Left lung (tissue), 10 donors: ENCODE measurements around the gene ATP1A2. TPM values are rescaled to one million over a fixed set of nuclear protein-coding genes. Genes with fewer than 3 reads are reported as not detected.

Experiments
- ATAC-seq: fragments of 200-7000 bp; cut with Tn5 transposase; one replicate; pipeline ENCODE4 v1.9.1; 2020; ENCODE audit warnings: moderate library complexity
- DNase-seq, 4 donors: peaks; one replicate each; pipeline ENCODE4 v3.0.0-alpha.2; 2013 to 2020
- H3K27ac ChIP-seq, 2 donors: fragments of 200-600 bp; sonication (generic) in 1 of 2; one replicate each; pipeline versions ENCODE4 v1.5.0 to v1.8.0; 2020 to 2021
- H3K27me3 ChIP-seq, 2 donors: fragments of 200-600 bp; sonication (generic) in 1 of 2; one replicate each; pipeline versions ENCODE4 v1.5.0 to v1.8.0; 2020 to 2021
- H3K36me3 ChIP-seq, 2 donors: fragments of 200-600 bp; sonication (generic) in 1 of 2; one replicate each; pipeline versions ENCODE4 v1.5.0 to v1.8.0; 2020 to 2021
- H3K4me1 ChIP-seq, 2 donors: fragments of 200-600 bp; one replicate each; pipeline ENCODE4 v1.8.0; 2021
- H3K4me3 ChIP-seq, 2 donors: fragments of 200-600 bp; sonication (generic) in 1 of 2; one replicate each; pipeline versions ENCODE4 v1.5.0 to v1.8.0; 2020 to 2021; ENCODE audit warnings: mild to moderate bottlenecking in 1 of 2
- H3K9me3 ChIP-seq, 2 donors: fragments of 200-600 bp; sonication (generic) in 1 of 2; one replicate each; pipeline versions ENCODE4 v1.5.0 to v1.8.0; 2020 to 2021
- intact Hi-C, 2 donors: fragments of 100-400 bp; cut with DNase I; formaldehyde crosslinking; loops; one replicate each; pipeline versions ENCODE4 v1.11.2 to v1.14.2; 2022
- polyA plus RNA-seq, 6 donors: library from polyadenylated mRNA; unstranded; fragments of 120-200 nt; gene quantifications; one replicate each; pipeline ENCODE4 v1.2.1, GENCODE V29; 2013; ENCODE audit not compliant: insufficient read length in 6 of 6
- total RNA-seq, 2 donors: library from RNA; stranded (reverse); fragmentation: NEBNext Ultra II Directional; extraction: Animal tissue kit (Norgen Biotek cat#: 25700); gene quantifications; one replicate each; pipeline ENCODE4 v1.2.1, GENCODE V29; 2021
- TF ChIP-seq, protein P1 (sequence below), 2 donors: fragments of 200-600 bp; sonication (generic) in 1 of 2; IDR thresholded peaks; one replicate each; pipeline versions ENCODE4 v1.5.0 to v1.8.0; 2021; ENCODE audit warnings: antibody characterized with exemption in 2 of 2
- donor health status: DM: no; HTN: yes; CAD: no.
- donor health status: DM: no; HTN: no; CAD: no.

ATP1A2 gene
- total and polyA plus RNA-seq, 8 donors: 2.8 to 15.9 (median 10.4) TPM

DNA sequence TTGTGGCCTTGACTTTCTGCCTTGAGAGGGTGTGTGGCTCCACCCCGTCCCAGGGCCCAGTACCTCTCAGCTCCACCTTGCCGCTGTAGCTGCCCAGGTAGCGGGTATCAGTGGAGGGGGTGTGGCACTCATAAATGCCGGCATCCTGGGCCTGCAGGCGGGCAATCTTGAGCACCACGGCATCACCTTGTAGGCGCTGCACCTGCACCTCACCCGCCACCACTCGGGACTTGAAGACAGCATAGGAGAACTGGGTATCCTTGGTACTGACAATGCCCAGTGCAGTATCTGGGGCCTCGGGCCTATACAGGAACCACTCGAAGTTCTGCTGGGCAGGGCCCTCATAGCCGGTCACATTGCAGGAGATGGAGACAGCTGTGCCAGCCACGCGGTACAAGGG is 20.8 kb upstream of the ATP1A2 start:
- DNase-seq (no peak), ATAC-seq (no peak)
- TF ChIP-seq, protein P1, sequence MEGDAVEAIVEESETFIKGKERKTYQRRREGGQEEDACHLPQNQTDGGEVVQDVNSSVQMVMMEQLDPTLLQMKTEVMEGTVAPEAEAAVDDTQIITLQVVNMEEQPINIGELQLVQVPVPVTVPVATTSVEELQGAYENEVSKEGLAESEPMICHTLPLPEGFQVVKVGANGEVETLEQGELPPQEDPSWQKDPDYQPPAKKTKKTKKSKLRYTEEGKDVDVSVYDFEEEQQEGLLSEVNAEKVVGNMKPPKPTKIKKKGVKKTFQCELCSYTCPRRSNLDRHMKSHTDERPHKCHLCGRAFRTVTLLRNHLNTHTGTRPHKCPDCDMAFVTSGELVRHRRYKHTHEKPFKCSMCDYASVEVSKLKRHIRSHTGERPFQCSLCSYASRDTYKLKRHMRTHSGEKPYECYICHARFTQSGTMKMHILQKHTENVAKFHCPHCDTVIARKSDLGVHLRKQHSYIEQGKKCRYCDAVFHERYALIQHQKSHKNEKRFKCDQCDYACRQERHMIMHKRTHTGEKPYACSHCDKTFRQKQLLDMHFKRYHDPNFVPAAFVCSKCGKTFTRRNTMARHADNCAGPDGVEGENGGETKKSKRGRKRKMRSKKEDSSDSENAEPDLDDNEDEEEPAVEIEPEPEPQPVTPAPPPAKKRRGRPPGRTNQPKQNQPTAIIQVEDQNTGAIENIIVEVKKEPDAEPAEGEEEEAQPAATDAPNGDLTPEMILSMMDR (IDR thresholded peaks at IDR 0.05): no peak
- Histone ChIP-seq H3K27me3 (no peaks in the 10 kb centered on the region), H3K4me1 (peaks cover 0 to 28% of the 10 kb centered on the region in 2 donors), H3K9me3 (no peaks in the 10 kb centered on the region), H3K36me3 (peaks cover 0 to 41% of the 10 kb centered on the region in 2 donors), H3K4me3 (no peak overlapping the region), H3K27ac (no peak overlapping the region)
- intact Hi-C loops: no loop called here

DNA sequence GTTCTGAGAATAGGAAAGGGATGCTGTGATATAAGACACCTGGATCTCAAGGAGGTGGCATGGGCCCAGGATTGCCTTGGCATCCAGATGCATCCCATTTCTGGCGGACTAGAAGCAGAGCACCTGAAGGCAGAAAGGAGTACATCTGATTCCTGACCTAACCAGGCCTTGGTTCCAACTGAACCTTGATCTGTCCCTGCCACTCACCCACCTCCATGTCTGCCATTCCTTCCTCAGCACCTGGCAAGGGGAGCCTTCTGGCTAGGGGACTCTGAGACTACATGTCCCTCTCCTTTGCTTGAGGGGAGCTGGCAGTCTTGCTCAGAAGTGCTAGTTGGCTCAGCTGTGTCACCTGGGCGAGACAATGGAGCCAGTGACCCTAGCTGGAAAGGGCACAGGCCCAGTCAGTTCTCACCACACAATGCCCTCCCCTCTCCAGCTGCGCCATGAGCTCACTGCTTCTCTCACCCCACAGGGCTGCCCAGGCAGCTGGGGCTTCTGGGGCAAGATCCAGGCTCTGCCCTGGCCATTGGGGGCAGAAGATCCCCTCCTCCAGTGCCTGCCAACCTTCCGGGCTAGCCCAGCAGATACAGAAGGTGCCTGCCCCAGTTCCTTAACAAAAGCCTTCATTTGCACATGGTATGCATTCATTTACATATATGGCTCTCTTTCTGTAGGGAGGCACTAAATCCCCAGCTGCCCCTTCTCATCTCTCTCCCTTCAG is 20.0 kb upstream of the ATP1A2 start:
- TF ChIP-seq, protein P1 (IDR thresholded peaks at IDR 0.05): no peak

DNA sequence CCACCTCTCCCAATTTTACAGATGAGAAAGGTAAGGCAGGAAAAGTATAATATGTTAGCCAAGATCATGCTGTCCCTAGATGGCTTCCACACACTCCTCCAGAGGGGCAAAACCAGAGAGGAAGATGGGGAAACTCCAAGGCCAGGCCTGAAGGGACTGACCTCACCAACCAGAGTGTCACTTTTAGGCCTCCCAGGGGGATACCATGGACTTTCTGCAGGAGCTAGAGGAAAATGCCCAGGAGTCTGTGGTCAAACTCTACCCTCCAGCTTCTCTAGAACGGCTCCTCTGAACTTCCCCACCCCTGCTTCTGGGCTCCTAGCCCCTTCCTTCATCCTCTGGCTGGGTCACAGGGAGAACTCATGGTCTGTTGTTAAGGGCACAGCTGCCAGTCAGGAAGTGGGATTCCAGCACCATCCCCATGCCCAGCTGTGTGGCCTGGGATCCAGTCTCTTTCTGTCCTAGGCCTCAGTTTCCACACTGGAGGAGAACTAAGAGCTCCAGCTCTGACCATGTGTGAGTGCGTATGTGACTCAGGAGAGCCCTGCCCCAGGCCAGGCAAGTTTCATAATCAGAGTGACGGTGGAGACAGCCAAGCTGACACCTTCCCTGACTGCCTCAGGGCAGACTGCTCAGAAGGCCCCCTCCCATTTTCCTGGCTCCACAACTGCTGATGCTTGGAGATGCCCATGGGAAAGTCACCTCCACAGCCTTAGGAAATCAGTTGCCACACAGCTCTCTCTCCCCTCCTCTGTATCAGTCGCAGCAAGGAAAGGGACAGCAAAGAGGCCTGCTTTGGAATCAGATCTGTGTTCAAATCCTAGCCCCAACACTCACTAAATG is 19.1 kb upstream of the ATP1A2 start:
- TF ChIP-seq, protein P1 (IDR thresholded peaks at IDR 0.05): no peak
- intact Hi-C loops: no loop called here
- Histone ChIP-seq H3K4me3 (peak overlapping the region in 1 of 2 donors; percentile 74), H3K27ac (no peak overlapping the region), H3K36me3 (peaks cover 0 to 25% of the 10 kb centered on the region in 2 donors), H3K4me1 (peaks cover 0 to 38% of the 10 kb centered on the region in 2 donors), H3K9me3 (no peaks in the 10 kb centered on the region), H3K27me3 (no peaks in the 10 kb centered on the region)
- DNase-seq (no peak), ATAC-seq (no peak)

More for the DNA sequence above, 20.0 kb upstream of the ATP1A2 start:
- no peak overlapping the region for H3K27ac ChIP-seq
- peaks cover 0 to 33% of the 10 kb centered on the region in 2 donors for H3K36me3 ChIP-seq
- peaks cover 0 to 29% of the 10 kb centered on the region in 2 donors for H3K4me1 ChIP-seq
- no peak for DNase-seq
- H3K4me3 ChIP-seq: no peak overlapping the region
- no peaks in the 10 kb centered on the region for H3K9me3 ChIP-seq
- ATAC-seq: no peak
- intact Hi-C loops: no loop called here
- no peaks in the 10 kb centered on the region for H3K27me3 ChIP-seq

DNA sequence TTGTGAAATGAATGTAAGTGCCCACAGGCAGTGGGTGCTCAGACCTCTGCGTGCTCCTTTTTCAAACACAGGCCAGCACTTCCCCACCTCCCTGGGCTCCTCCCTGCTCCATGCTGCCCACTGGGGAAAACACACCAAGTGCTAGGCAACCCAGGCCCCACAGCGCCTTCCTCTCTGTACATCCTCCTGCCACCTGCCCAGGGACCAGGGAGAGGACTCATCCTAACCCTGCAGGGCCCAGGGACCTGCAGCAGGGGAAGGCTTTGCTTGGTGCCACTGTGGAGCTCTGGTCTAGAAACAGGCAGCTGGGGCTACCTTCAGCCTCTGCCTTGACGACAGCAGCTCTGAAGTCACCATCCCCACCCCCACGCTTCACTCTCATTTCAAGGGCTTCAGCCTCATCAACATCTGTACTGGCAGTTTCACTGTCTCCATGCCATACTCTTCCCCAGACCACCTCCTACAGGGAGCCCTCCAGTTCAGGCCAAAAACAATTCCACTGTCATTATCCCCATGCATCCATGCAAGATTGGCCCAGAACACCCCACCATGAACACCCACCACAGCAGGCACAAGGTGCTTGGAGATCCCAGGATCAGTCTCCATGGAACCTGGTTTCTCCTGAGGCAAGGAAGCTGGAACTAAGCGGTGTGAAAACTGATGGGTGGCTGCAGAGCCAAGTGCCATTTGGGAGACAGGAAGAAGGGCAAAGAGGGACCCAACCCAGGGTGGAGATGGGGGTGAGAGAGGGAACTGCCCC is 18.2 kb upstream of the ATP1A2 start:
- H3K4me3 ChIP-seq: peak overlapping the region; percentile 51 to 74
- no peaks in the 10 kb centered on the region for H3K9me3 ChIP-seq
- DNase-seq (no peak), ATAC-seq (no peak)
- no peak overlapping the region for H3K27ac ChIP-seq
- TF ChIP-seq, protein P1 (IDR thresholded peaks at IDR 0.05): no peak
- intact Hi-C loops: no loop called here
- H3K4me1 ChIP-seq: peaks cover 0 to 41% of the 10 kb centered on the region in 2 donors
- peaks cover 0 to 17% of the 10 kb centered on the region in 2 donors for H3K36me3 ChIP-seq
- no peaks in the 10 kb centered on the region for H3K27me3 ChIP-seq
